ENCODE data around the gene LRP3. TPM values are rescaled to one million over a fixed set of nuclear protein-coding genes. Genes with fewer than 3 reads are reported as not detected.
"Not testable (repeated sequence)": the region's sequence is repeated elsewhere in the genome, so short reads cannot be mapped to it uniquely, and the experiment has no call there.

The LRP3 gene
- total RNA-seq, 2 experiments from 2014 or later = 0.11 TPM; not detected in 1

DNA sequence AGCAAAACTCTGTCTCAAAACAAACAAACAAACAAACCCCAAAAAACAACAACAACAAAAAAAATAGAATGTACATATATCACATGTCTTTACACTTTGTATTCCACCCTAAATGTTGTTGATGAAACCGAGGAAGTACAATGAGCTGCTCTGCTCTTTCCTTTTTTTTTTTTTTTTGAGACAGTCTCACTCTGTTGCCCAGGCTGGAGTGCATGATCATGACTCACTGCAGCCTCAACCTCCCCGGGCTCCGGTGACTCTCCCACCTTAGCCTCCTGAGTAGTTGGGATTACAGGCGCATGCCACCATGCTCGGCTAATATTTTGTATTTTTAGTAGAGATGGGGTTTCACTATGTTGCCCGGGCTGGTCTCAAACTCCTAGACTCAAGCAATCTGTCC lies 30.6 kb upstream of the LRP3 start:
- Histone ChIP-seq H3K4me3 (ENCODE audit: low read length) (no peak overlapping the region), H3K27ac (ENCODE audit: low read depth in 1 of 2, low read length in 2 of 2) (no peak overlapping the region), H3K27me3 (ENCODE audit: control insufficient read depth in 1 of 2, insufficient read depth in 2 of 2, low read length in 2 of 2) (no peaks in the 10 kb centered on the region), H3K9me3 (ENCODE audit: control insufficient read depth in 1 of 2, insufficient read depth in 1 of 2, low read length in 2 of 2) (peaks cover 5 to 10% of the 10 kb centered on the region in 2 experiments), H3K4me1 (ENCODE audit: insufficient read depth, low read length) (peaks cover 36% of the 10 kb centered on the region), H3K36me3 (ENCODE audit: insufficient read depth, low read length) (no peaks in the 10 kb centered on the region)
- H3K9me3 Mint-ChIP-seq = peaks cover 3% of the 10 kb centered on the region
- ATAC-seq (ENCODE audit: poor library complexity) (no peak), DNase-seq (no peak)
- intact Hi-C loops (cut with DNase I, micrococcal nuclease) = no loop called here
- peaks cover 34% of the 10 kb centered on the region for H3K4me1 Mint-ChIP-seq (ENCODE audit: low read depth)
- no peaks in the 10 kb centered on the region for H3K27me3 Mint-ChIP-seq
- ChIA-PET CTCF (interaction anchor here (0.9 kb wide), 1 partner anchor 14 kb away, joined by 3 read pairs; no protein-coding TSS in a partner anchor), POLR2A (interaction anchor here (1.1 to 1.6 kb wide), 2 partner anchors 10 to 14 kb away, joined by 5 read pairs; no protein-coding TSS in a partner anchor)
- no peak overlapping the region for H3K27ac Mint-ChIP-seq
- H3K36me3 Mint-ChIP-seq (ENCODE audit: low read depth) = peaks cover 3% of the 10 kb centered on the region
- no peak overlapping the region for H3K4me3 Mint-ChIP-seq
- TF ChIP-seq, protein P1, sequence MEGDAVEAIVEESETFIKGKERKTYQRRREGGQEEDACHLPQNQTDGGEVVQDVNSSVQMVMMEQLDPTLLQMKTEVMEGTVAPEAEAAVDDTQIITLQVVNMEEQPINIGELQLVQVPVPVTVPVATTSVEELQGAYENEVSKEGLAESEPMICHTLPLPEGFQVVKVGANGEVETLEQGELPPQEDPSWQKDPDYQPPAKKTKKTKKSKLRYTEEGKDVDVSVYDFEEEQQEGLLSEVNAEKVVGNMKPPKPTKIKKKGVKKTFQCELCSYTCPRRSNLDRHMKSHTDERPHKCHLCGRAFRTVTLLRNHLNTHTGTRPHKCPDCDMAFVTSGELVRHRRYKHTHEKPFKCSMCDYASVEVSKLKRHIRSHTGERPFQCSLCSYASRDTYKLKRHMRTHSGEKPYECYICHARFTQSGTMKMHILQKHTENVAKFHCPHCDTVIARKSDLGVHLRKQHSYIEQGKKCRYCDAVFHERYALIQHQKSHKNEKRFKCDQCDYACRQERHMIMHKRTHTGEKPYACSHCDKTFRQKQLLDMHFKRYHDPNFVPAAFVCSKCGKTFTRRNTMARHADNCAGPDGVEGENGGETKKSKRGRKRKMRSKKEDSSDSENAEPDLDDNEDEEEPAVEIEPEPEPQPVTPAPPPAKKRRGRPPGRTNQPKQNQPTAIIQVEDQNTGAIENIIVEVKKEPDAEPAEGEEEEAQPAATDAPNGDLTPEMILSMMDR (IDR thresholded peaks at IDR 0.05) = no peak

DNA sequence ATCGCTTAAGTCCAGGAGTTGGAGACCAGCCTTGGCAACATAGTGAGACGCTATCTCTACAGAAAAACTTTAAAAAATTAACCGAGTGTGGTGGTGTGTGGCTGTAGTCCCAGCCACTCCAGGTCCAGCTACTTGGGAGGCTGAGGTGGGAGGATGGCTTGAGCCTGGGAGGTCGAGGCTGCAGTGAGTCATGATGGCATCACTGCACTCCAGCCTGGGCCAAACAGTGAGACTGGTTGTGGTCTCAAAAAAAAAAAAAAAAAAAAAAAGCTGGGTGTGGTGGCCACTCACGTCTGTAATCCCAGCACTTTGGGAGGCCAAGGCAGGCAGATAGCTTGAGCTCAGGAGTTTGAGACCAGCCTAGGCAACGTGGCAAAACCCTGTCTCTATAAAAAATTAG lies 28.1 kb upstream of the LRP3 start:
- H3K9me3 Mint-ChIP-seq; H3K36me3 Mint-ChIP-seq (ENCODE audit: low read depth); H3K27ac Mint-ChIP-seq; H3K27me3 Mint-ChIP-seq; H3K4me3 Mint-ChIP-seq; H3K36me3 ChIP-seq (ENCODE audit: insufficient read depth, low read length); H3K27me3 ChIP-seq (ENCODE audit: control insufficient read depth in 1 of 2, insufficient read depth in 2 of 2, low read length in 2 of 2); H3K27ac ChIP-seq (ENCODE audit: low read depth in 1 of 2, low read length in 2 of 2); H3K4me3 ChIP-seq (ENCODE audit: low read length); intact Hi-C loops (cut with DNase I, micrococcal nuclease); DNase-seq; ATAC-seq (ENCODE audit: poor library complexity): not testable (repeated sequence)
- peaks cover 5 to 10% of the 10 kb centered on the region in 2 experiments for H3K9me3 ChIP-seq (ENCODE audit: control insufficient read depth in 1 of 2, insufficient read depth in 1 of 2, low read length in 2 of 2)
- H3K4me1 ChIP-seq (ENCODE audit: insufficient read depth, low read length) = peaks cover 12% of the 10 kb centered on the region
- POLR2A ChIA-PET = interaction anchor here (1.1 kb wide), 1 partner anchor 11 kb away, joined by 4 read pairs; no protein-coding TSS in a partner anchor
- CTCF ChIA-PET = interaction anchor here (2.1 kb wide), 1 partner anchor 11 kb away, joined by 10 read pairs; no protein-coding TSS in a partner anchor
- H3K4me1 Mint-ChIP-seq (ENCODE audit: low read depth) = peaks cover 21% of the 10 kb centered on the region

DNA sequence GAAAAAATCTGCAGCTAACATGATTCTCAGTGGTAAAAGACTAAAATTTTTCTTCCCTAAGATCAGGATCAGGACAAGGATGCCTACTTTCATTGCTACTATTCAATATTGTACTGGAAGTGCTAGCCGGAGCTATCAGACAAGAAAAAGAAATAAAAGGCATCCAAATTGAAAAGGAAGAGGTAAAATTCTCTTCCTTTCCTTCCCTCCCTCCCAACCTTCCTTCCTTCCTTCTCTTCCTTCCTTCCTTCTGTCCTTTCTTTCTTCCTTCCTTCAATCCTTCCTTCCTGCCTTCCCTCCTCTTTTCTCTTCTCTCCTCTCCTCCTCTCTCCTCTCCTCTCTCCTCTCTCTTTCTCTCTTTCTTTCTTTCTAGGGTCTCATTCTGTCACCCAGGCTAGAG lies 26.7 kb upstream of the LRP3 start:
- TF ChIP-seq, protein P1 (IDR thresholded peaks at IDR 0.05) = no peak
- POLR2A ChIA-PET = interaction anchor here (1.6 kb wide), 1 partner anchor 9 kb away, joined by 5 read pairs; no protein-coding TSS in a partner anchor
- CTCF ChIA-PET = interaction anchor here (2.1 kb wide), 1 partner anchor 10 kb away, joined by 10 read pairs; no protein-coding TSS in a partner anchor
- ATAC-seq (ENCODE audit: poor library complexity) (no peak), DNase-seq (no peak)
- Mint-ChIP-seq H3K4me3 (no peak overlapping the region), H3K27me3 (no peaks in the 10 kb centered on the region), H3K4me1 (ENCODE audit: low read depth) (peaks cover 15% of the 10 kb centered on the region), H3K36me3 (ENCODE audit: low read depth) (peaks cover 12% of the 10 kb centered on the region), H3K9me3 (peaks cover 6% of the 10 kb centered on the region), H3K27ac (no peak overlapping the region)
- intact Hi-C loops (cut with DNase I, micrococcal nuclease) = no loop called here
- Histone ChIP-seq H3K9me3 (ENCODE audit: control insufficient read depth in 1 of 2, insufficient read depth in 1 of 2, low read length in 2 of 2) (peaks cover 5 to 10% of the 10 kb centered on the region in 2 experiments), H3K4me3 (ENCODE audit: low read length) (no peak overlapping the region), H3K4me1 (ENCODE audit: insufficient read depth, low read length) (peaks cover 2% of the 10 kb centered on the region), H3K27me3 (ENCODE audit: control insufficient read depth in 1 of 2, insufficient read depth in 2 of 2, low read length in 2 of 2) (no peaks in the 10 kb centered on the region), H3K27ac (ENCODE audit: low read depth in 1 of 2, low read length in 2 of 2) (no peak overlapping the region), H3K36me3 (ENCODE audit: insufficient read depth, low read length) (no peaks in the 10 kb centered on the region)

DNA sequence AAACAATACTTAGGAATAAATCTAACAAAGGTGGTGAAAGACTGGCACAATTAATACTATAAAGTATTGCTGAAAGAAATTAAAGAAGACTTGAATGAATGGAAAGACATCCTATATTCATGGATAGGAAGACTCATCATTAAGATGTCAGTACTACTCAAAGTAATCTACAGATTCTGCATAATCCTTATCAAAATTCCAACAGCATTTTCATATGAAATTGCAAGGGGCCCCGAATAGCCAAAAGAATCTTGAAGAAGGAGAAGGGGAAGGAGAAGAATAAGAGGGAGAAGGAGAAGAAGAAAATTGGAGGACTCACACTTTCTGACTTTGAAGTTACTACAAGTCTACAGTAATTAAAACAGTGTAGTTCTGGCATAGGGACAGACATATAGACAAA lies 25.6 kb upstream of the LRP3 start:
- peaks cover 10% of the 10 kb centered on the region for H3K4me1 ChIP-seq (ENCODE audit: insufficient read depth, low read length)
- no peak overlapping the region for H3K27ac Mint-ChIP-seq
- H3K4me3 ChIP-seq (ENCODE audit: low read length) = no peak overlapping the region
- H3K27me3 ChIP-seq (ENCODE audit: control insufficient read depth in 1 of 2, insufficient read depth in 2 of 2, low read length in 2 of 2) = no peaks in the 10 kb centered on the region
- no peaks in the 10 kb centered on the region for H3K27me3 Mint-ChIP-seq
- peaks cover 13% of the 10 kb centered on the region for H3K36me3 Mint-ChIP-seq (ENCODE audit: low read depth)
- peaks cover 19% of the 10 kb centered on the region for H3K4me1 Mint-ChIP-seq (ENCODE audit: low read depth)
- TF ChIP-seq, protein P1 (IDR thresholded peaks at IDR 0.05) = no peak
- no peak for ATAC-seq (ENCODE audit: poor library complexity)
- H3K27ac ChIP-seq (ENCODE audit: low read depth in 1 of 2, low read length in 2 of 2) = no peak overlapping the region
- ChIA-PET POLR2A (interaction anchor here (1.6 kb wide), 1 partner anchor 8 kb away, joined by 5 read pairs; no protein-coding TSS in a partner anchor), CTCF (no interaction called here)
- no peak overlapping the region for H3K4me3 Mint-ChIP-seq
- intact Hi-C loops (cut with DNase I, micrococcal nuclease) = no loop called here
- DNase-seq = no peak
- H3K9me3 ChIP-seq (ENCODE audit: control insufficient read depth in 1 of 2, insufficient read depth in 1 of 2, low read length in 2 of 2) = peaks cover 5 to 10% of the 10 kb centered on the region in 2 experiments
- peaks cover 6% of the 10 kb centered on the region for H3K9me3 Mint-ChIP-seq
- no peaks in the 10 kb centered on the region for H3K36me3 ChIP-seq (ENCODE audit: insufficient read depth, low read length)

Measured in CD4-positive, alpha-beta T cell (primary cell).